ENCODE results near the gene MTO1.
A peak's percentile ranks its signal among the peaks of the same experiment; 100 is the strongest.
"Not testable (repeated sequence)": the region's sequence is repeated elsewhere in the genome, so short reads cannot be mapped to it uniquely, and the experiment has no call there.

The MTO1 gene

GRCh38 chr6:73461537-73462350, at the start of gene MTO1:
MTO1 (plus strand) TSS chr6:73461737; CDS start chr6:73461855, 118 bp downstream.
- Histone ChIP-seq H3K9ac (ENCODE audit: low read length in 2 of 2) (peak within 1 kb of the TSS; percentile 97 to 100), H3K27ac (ENCODE audit: low read length) (peak within 1 kb of the TSS; percentile 95), H3K36me3 (ENCODE audit: control insufficient read depth in 2 of 2, insufficient read depth in 2 of 2, low read length in 2 of 2) (peaks cover 4 to 9% of the 10 kb centered on the region in 2 donors), H3K4me1 (ENCODE audit: control insufficient read depth, insufficient read depth, low read length) (peaks cover 14% of the 10 kb centered on the region), H3K4me3 (ENCODE audit: low read length in 2 of 2) (peak within 1 kb of the TSS; percentile 99 to 100), H3K9me3 (ENCODE audit: control insufficient read depth in 2 of 2, low read length in 2 of 2) (no peaks in the 10 kb centered on the region), H3K27me3 (ENCODE audit: control insufficient read depth in 1 of 2, insufficient read depth in 2 of 2, low read length in 2 of 2) (no peaks in the 10 kb centered on the region)

- no peaks in the 10 kb centered on the region for H3K9me3 ChIP-seq (ENCODE audit: control insufficient read depth in 2 of 2, low read length in 2 of 2)
- H3K36me3 ChIP-seq (ENCODE audit: control insufficient read depth in 2 of 2, insufficient read depth in 2 of 2, low read length in 2 of 2) = no peaks in the 10 kb centered on the region
- no peaks in the 10 kb centered on the region for H3K4me1 ChIP-seq (ENCODE audit: control insufficient read depth, insufficient read depth, low read length)
- H3K9ac ChIP-seq (ENCODE audit: low read length in 2 of 2) = no peak overlapping the region
- H3K27me3 ChIP-seq (ENCODE audit: control insufficient read depth in 1 of 2, insufficient read depth in 2 of 2, low read length in 2 of 2) = no peaks in the 10 kb centered on the region
- no peak overlapping the region for H3K27ac ChIP-seq (ENCODE audit: low read length)
- no peak overlapping the region for H3K4me3 ChIP-seq (ENCODE audit: low read length in 2 of 2)
Measured at GRCh38 chr6:73413102-73413501, 48.4 kb upstream of the MTO1 start.

DNA sequence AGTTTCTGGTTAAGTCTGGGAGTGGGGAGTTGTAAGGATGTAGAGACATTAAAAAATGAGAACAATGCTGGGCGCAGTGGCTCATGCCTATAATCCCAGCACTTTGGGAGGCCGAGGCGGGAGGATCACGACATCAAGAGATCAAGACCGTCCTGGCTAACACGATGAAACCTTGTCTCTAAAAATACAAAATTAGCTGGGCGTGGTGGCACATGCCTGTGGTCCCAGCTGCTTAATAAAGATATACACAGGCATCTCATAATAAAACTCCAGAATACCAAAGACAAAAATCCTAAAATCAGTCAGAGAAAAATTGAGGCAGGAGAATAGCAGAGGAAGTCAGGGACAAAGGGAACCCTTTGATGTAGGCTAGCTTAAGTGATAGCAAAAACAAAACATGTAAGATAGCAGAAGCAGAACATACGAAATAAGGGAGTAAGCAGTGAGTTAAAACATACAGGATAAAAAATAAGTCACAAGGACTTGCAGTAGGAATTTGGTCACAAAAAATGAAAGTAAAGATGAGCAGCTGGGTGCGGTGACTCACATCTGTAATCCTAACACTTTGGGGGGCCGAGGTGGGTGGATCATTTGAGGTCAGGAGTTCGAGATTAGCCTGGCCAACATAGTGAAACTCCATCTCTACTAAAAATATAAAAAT, 43.3 kb upstream of the MTO1 start:
- no peaks in the 10 kb centered on the region for H3K4me1 ChIP-seq (ENCODE audit: control insufficient read depth, insufficient read depth, low read length)
- H3K27ac ChIP-seq (ENCODE audit: low read length) = no peak overlapping the region
- no peak overlapping the region for H3K9ac ChIP-seq (ENCODE audit: low read length in 2 of 2)
- no peak overlapping the region for H3K4me3 ChIP-seq (ENCODE audit: low read length in 2 of 2)
- no peaks in the 10 kb centered on the region for H3K36me3 ChIP-seq (ENCODE audit: control insufficient read depth in 2 of 2, insufficient read depth in 2 of 2, low read length in 2 of 2)
- H3K9me3 ChIP-seq (ENCODE audit: control insufficient read depth in 2 of 2, low read length in 2 of 2) = no peaks in the 10 kb centered on the region
- no peaks in the 10 kb centered on the region for H3K27me3 ChIP-seq (ENCODE audit: control insufficient read depth in 1 of 2, insufficient read depth in 2 of 2, low read length in 2 of 2)

- Histone ChIP-seq H3K27ac (ENCODE audit: low read length) (no peak overlapping the region), H3K9me3 (ENCODE audit: control insufficient read depth in 2 of 2, low read length in 2 of 2) (no peaks in the 10 kb centered on the region), H3K9ac (ENCODE audit: low read length in 2 of 2) (no peak overlapping the region), H3K4me3 (ENCODE audit: low read length in 2 of 2) (no peak overlapping the region), H3K27me3 (ENCODE audit: control insufficient read depth in 1 of 2, insufficient read depth in 2 of 2, low read length in 2 of 2) (no peaks in the 10 kb centered on the region), H3K4me1 (ENCODE audit: control insufficient read depth, insufficient read depth, low read length) (no peaks in the 10 kb centered on the region), H3K36me3 (ENCODE audit: control insufficient read depth in 2 of 2, insufficient read depth in 2 of 2, low read length in 2 of 2) (no peaks in the 10 kb centered on the region)
Measured at GRCh38 chr6:73421534-73421933, 40.0 kb upstream of the MTO1 start.

DNA sequence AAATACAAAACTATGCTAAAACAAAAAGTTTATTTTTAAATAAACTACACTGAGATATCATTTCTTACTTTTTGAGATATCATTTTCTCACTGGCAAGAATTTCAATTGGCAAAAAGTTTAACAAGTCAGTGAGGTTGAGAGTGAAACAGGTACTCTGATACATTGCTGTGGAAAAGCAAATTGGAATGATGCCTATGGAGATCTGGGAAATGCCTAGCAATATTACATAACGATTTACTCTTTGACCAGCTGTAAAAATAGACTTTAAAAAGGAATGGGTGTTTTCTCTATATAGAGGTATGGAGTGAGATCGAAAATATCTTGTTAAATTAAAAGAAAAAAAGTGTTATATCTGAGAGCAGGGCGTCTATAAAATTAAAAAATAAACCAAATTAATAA, 26.3 kb upstream of the MTO1 start:
- H3K36me3 ChIP-seq (ENCODE audit: control insufficient read depth in 2 of 2, insufficient read depth in 2 of 2, low read length in 2 of 2) = no peaks in the 10 kb centered on the region
- H3K9ac ChIP-seq (ENCODE audit: low read length in 2 of 2) = no peak overlapping the region
- no peaks in the 10 kb centered on the region for H3K27me3 ChIP-seq (ENCODE audit: control insufficient read depth in 1 of 2, insufficient read depth in 2 of 2, low read length in 2 of 2)
- H3K27ac ChIP-seq (ENCODE audit: low read length) = no peak overlapping the region
- no peaks in the 10 kb centered on the region for H3K9me3 ChIP-seq (ENCODE audit: control insufficient read depth in 2 of 2, low read length in 2 of 2)
- H3K4me1 ChIP-seq (ENCODE audit: control insufficient read depth, insufficient read depth, low read length) = no peaks in the 10 kb centered on the region
- H3K4me3 ChIP-seq (ENCODE audit: low read length in 2 of 2) = no peak overlapping the region

DNA sequence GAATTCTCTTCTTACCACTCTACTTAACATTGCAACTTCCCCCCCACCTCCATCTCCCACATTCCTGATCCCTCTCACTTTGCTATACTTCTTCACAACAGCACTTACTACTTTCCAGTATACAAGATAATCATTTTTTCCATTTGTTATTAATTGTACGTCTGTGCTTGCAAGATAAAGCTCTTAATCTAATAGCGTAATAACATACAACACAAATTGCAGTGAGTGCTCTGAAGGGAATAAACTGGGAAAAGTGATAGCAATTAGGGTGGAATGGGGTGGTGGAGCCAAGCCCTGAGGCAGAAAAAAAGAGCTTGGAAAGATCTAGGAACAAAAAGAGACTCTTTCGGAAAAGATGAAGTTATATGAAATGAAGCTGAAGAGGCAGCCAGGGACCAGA, 18.0 kb upstream of the MTO1 start:
- no peaks in the 10 kb centered on the region for H3K36me3 ChIP-seq (ENCODE audit: control insufficient read depth in 2 of 2, insufficient read depth in 2 of 2, low read length in 2 of 2)
- no peak overlapping the region for H3K4me3 ChIP-seq (ENCODE audit: low read length in 2 of 2)
- no peaks in the 10 kb centered on the region for H3K4me1 ChIP-seq (ENCODE audit: control insufficient read depth, insufficient read depth, low read length)
- no peak overlapping the region for H3K27ac ChIP-seq (ENCODE audit: low read length)
- no peak overlapping the region for H3K9ac ChIP-seq (ENCODE audit: low read length in 2 of 2)
- no peaks in the 10 kb centered on the region for H3K9me3 ChIP-seq (ENCODE audit: control insufficient read depth in 2 of 2, low read length in 2 of 2)
- no peaks in the 10 kb centered on the region for H3K27me3 ChIP-seq (ENCODE audit: control insufficient read depth in 1 of 2, insufficient read depth in 2 of 2, low read length in 2 of 2)

GRCh38 chr6:73451223-73452106, 10.1 kb upstream of the MTO1 start:
- Histone ChIP-seq H3K4me3 (ENCODE audit: low read length in 2 of 2) (peak overlapping the region; percentile 77 to 79), H3K27me3 (ENCODE audit: control insufficient read depth in 1 of 2, insufficient read depth in 2 of 2, low read length in 2 of 2) (peaks cover 0 to 8% of the 10 kb centered on the region in 2 donors), H3K27ac (ENCODE audit: low read length) (peak overlapping the region; percentile 24), H3K36me3 (ENCODE audit: control insufficient read depth in 2 of 2, insufficient read depth in 2 of 2, low read length in 2 of 2) (no peaks in the 10 kb centered on the region), H3K9me3 (ENCODE audit: control insufficient read depth in 2 of 2, low read length in 2 of 2) (no peaks in the 10 kb centered on the region), H3K4me1 (ENCODE audit: control insufficient read depth, insufficient read depth, low read length) (peaks cover 11% of the 10 kb centered on the region), H3K9ac (ENCODE audit: low read length in 2 of 2) (peak overlapping the region; percentile 64 to 69)

- no peaks in the 10 kb centered on the region for H3K36me3 ChIP-seq (ENCODE audit: control insufficient read depth in 2 of 2, insufficient read depth in 2 of 2, low read length in 2 of 2)
- H3K9me3 ChIP-seq (ENCODE audit: control insufficient read depth in 2 of 2, low read length in 2 of 2) = no peaks in the 10 kb centered on the region
- H3K27ac ChIP-seq (ENCODE audit: low read length) = peak within 1 kb of the TSS; percentile 24
- H3K27me3 ChIP-seq (ENCODE audit: control insufficient read depth in 1 of 2, insufficient read depth in 2 of 2, low read length in 2 of 2) = peaks cover 0 to 8% of the 10 kb centered on the region in 2 donors
- peak within 1 kb of the TSS; percentile 77 to 79 for H3K4me3 ChIP-seq (ENCODE audit: low read length in 2 of 2)
- H3K9ac ChIP-seq (ENCODE audit: low read length in 2 of 2) = peak within 1 kb of the TSS; percentile 64 to 69
- peaks cover 11% of the 10 kb centered on the region for H3K4me1 ChIP-seq (ENCODE audit: control insufficient read depth, insufficient read depth, low read length)
Measured at GRCh38 chr6:73452107-73452461, 9.5 kb upstream of the MTO1 start, which contains the start of gene CGAS. CGAS (minus strand) TSS chr6:73452297; CDS start chr6:73452181, 116 bp downstream.

- H3K36me3 ChIP-seq (ENCODE audit: control insufficient read depth in 2 of 2, insufficient read depth in 2 of 2, low read length in 2 of 2) = no peaks in the 10 kb centered on the region
- H3K4me1 ChIP-seq (ENCODE audit: control insufficient read depth, insufficient read depth, low read length) = peaks cover 5% of the 10 kb centered on the region
- H3K4me3 ChIP-seq (ENCODE audit: low read length in 2 of 2) = no peak overlapping the region
- H3K27me3 ChIP-seq (ENCODE audit: control insufficient read depth in 1 of 2, insufficient read depth in 2 of 2, low read length in 2 of 2) = peaks cover 0 to 6% of the 10 kb centered on the region in 2 donors
- no peak overlapping the region for H3K9ac ChIP-seq (ENCODE audit: low read length in 2 of 2)
- no peak overlapping the region for H3K27ac ChIP-seq (ENCODE audit: low read length)
- no peaks in the 10 kb centered on the region for H3K9me3 ChIP-seq (ENCODE audit: control insufficient read depth in 2 of 2, low read length in 2 of 2)
Measured at GRCh38 chr6:73455865-73456629, 5.5 kb upstream of the MTO1 start.

- peaks cover 14% of the 10 kb centered on the region for H3K4me1 ChIP-seq (ENCODE audit: control insufficient read depth, insufficient read depth, low read length)
- not testable (repeated sequence) for H3K9me3 ChIP-seq (ENCODE audit: control insufficient read depth in 2 of 2, low read length in 2 of 2); H3K9ac ChIP-seq (ENCODE audit: low read length in 2 of 2); H3K27me3 ChIP-seq (ENCODE audit: control insufficient read depth in 1 of 2, insufficient read depth in 2 of 2, low read length in 2 of 2); H3K4me3 ChIP-seq (ENCODE audit: low read length in 2 of 2); H3K36me3 ChIP-seq (ENCODE audit: control insufficient read depth in 2 of 2, insufficient read depth in 2 of 2, low read length in 2 of 2); H3K27ac ChIP-seq (ENCODE audit: low read length)
Measured at GRCh38 chr6:73459474-73459873, 2.1 kb upstream of the MTO1 start.
